Tibial nerve (tissue), 4 donors: Measurements from ENCODE around the gene EPHA10. TPM values are rescaled to one million over a fixed set of nuclear protein-coding genes. Genes with fewer than 3 reads are reported as not detected.

Source experiments
- DNase-seq, 2 donors: peaks; one replicate each; pipeline ENCODE4 v3.0.0-alpha.2; 2019; ENCODE audit warnings: low spot score in 2 of 2
- H3K27ac ChIP-seq, 4 donors: fragments of 200-600 bp; sonication (generic) in 3 of 4; one replicate each; pipeline ENCODE4 v1.5.1; 2017 to 2019; ENCODE audit warnings: mild to moderate bottlenecking in 1 of 4
- H3K27me3 ChIP-seq, 2 donors: fragments of 200-600 bp; sonication (generic) in 1 of 2; one replicate each; pipeline versions ENCODE4 v1.5.1 to v1.6.0; 2017 to 2019
- H3K36me3 ChIP-seq, 3 donors: fragments of 200-600 bp; sonication (generic); one replicate each; pipeline ENCODE4 v1.5.1; 2018 to 2019
- H3K4me1 ChIP-seq, 4 donors: fragments of 200-600 bp; sonication (generic) in 3 of 4; one replicate each; pipeline ENCODE4 v1.5.1; 2017 to 2019
- H3K4me3 ChIP-seq, 4 donors: fragments of 200-600 bp; sonication (generic) in 3 of 4; one replicate each; pipeline ENCODE4 v1.5.1; 2017 to 2019; ENCODE audit warnings: mild to moderate bottlenecking in 1 of 4, moderate library complexity in 1 of 4
- H3K9me3 ChIP-seq, 4 donors: fragments of 200-600 bp; sonication (generic) in 3 of 4; one replicate each; pipeline ENCODE4 v1.5.1; 2017 to 2019
- CTCF ChIP-seq, 5 experiments: fragments of 200-600 bp in 3 of 5; fragments of 450-650 bp in 2 of 5; sonication (generic) in 3 of 5; IDR thresholded peaks; one replicate each; pipeline ENCODE4 v1.5.1; 2016 to 2019; ENCODE audit warnings: antibody characterized with exemption in 5 of 5, mild to moderate bottlenecking in 3 of 5, moderate library complexity in 2 of 5
- EP300 ChIP-seq, 2 donors: sonication (generic); formaldehyde crosslinking; IDR thresholded peaks; one replicate each; pipeline ENCODE4 v1.6.1; 2017; ENCODE audit warnings: antibody characterized with exemption in 2 of 2, mild to moderate bottlenecking in 1 of 2
- POLR2A ChIP-seq, 2 donors: fragments of 450-650 bp; IDR thresholded peaks; one replicate each; pipeline ENCODE4 v1.6.1; 2017; ENCODE audit warnings: antibody characterized with exemption in 2 of 2, mild to moderate bottlenecking in 2 of 2, moderate library complexity in 2 of 2
- WGBS, 2 donors: methylation state at CpG; one replicate each; pipeline ENCODE4 v1.1.5; 2018; 5-methylcytosine and 5-hydroxymethylcytosine counted together
- total RNA-seq, 4 donors: library from RNA; depleted of rRNA; stranded (reverse); fragments of >200 nt; gene quantifications; one replicate each; pipeline ENCODE4 v1.1.0, GENCODE V29; 2016

The EPHA10 gene
- total RNA-seq, 4 donors from 2014 or later: under 0.01 to 0.30 (median 0.21) TPM; not detected in 1

DNA sequence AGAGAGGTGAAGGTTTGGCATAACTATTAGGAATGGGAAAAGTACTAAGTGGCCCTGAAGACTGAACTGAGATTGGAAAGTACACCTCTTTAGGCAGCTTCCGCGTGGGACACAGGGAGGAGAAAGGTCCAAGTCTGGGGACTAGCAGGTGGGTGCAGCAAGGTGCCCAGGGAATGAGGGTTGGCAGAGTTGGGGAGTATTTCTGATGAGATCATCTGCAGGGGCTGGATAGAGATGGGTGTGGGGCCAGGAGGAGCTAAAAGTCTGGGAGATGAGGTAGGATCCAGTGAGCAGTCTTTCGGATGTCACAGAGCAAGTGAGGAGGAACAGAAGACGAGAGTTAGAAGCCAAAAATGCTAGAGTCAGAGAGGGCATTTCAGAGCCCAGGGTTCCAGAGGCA lies 36.5 kb downstream of the EPHA10 start:
- Histone ChIP-seq H3K27ac (no peak overlapping the region), H3K9me3 (no peaks in the 10 kb centered on the region), H3K27me3 (peaks cover 0 to 12% of the 10 kb centered on the region in 2 donors), H3K4me3 (no peak overlapping the region), H3K4me1 (peaks cover 0 to 3% (median 0%) of the 10 kb centered on the region in 4 donors), H3K36me3 (no peaks in the 10 kb centered on the region)
- 62 to 86% methylated on average over 4 of the region's 4 CpGs for WGBS, 2 donors
- no peak for TF ChIP-seq EP300 (IDR thresholded peaks at IDR 0.05)
- TF ChIP-seq CTCF (IDR thresholded peaks at IDR 0.05): no peak
- TF ChIP-seq POLR2A (IDR thresholded peaks at IDR 0.05): no peak
- DNase-seq: no peak

GRCh38 chr1:37726751-37727585 lies 38.0 kb downstream of the EPHA10 start:
- Histone ChIP-seq H3K27ac (no peak overlapping the region), H3K27me3 (peaks cover 0 to 7% of the 10 kb centered on the region in 2 donors), H3K9me3 (no peaks in the 10 kb centered on the region), H3K36me3 (no peaks in the 10 kb centered on the region), H3K4me1 (peaks cover 0 to 17% (median 3%) of the 10 kb centered on the region in 4 donors), H3K4me3 (no peak overlapping the region)
- DNase-seq: no peak
- TF ChIP-seq EP300 (IDR thresholded peaks at IDR 0.05) (no peak), POLR2A (IDR thresholded peaks at IDR 0.05) (no peak), CTCF (IDR thresholded peaks at IDR 0.05) (no peak)
- WGBS, 2 donors: 31 to 43% methylated on average over 12 to 15 of the region's 15 CpGs

DNA sequence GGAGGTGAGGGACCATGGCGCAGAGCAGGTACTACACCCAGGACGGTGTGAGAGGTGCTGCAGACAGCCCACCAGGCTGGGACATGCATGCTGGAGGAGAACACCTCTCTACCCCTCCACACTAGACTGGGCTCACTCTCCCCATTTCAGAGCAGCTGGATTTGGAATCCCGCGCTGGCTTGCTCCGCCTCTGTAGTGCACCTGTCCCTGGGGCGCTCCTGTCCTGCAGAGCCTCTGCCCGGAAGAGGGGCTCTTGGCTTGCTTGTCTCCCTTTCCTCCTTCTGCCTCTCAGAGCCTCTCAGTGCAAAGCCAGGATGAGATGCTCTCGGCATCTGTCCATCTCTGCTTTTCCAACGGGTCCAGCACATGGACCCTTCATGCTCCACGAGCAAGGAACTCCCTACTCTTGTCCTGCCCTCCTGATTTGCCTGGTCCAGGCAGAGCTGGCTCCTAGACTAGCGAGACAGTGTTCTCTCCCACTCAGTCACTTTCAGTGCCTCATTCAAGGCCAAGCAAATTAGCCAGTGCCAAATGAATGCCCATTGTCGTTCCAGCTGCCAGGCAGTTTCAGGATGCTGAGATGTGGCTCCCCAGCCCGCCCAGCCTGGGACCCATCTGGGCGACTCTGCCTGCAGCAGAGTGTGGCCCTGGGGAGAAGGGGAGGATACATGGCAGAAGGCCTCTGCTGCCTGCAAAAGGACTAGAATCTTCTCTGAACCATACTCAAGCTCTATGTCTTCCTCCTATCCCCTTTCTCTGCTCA lies 38.9 kb downstream of the EPHA10 start:
- Histone ChIP-seq H3K9me3 (no peaks in the 10 kb centered on the region), H3K27me3 (peaks cover 0 to 7% of the 10 kb centered on the region in 2 donors), H3K27ac (no peak overlapping the region), H3K36me3 (no peaks in the 10 kb centered on the region), H3K4me3 (no peak overlapping the region), H3K4me1 (peaks cover 0 to 25% (median 6%) of the 10 kb centered on the region in 4 donors)
- WGBS, 2 donors: 61 to 62% methylated on average over 14 of the region's 14 CpGs
- no peak for TF ChIP-seq POLR2A (IDR thresholded peaks at IDR 0.05)
- no peak for TF ChIP-seq EP300 (IDR thresholded peaks at IDR 0.05)
- TF ChIP-seq CTCF (IDR thresholded peaks at IDR 0.05): no peak
- DNase-seq: no peak

- DNase-seq: no peak
- WGBS, 2 donors: 87 to 93% methylated on average over 6 of the region's 6 CpGs
These were observed 40.3 kb downstream of the EPHA10 start for GRCh38 chr1:37724575-37724974.

More at GRCh38 chr1:37724575-37724974, 40.3 kb downstream of the EPHA10 start:
- Histone ChIP-seq H3K36me3 (no peaks in the 10 kb centered on the region), H3K4me3 (no peak overlapping the region), H3K4me1 (peaks cover 0 to 25% (median 6%) of the 10 kb centered on the region in 4 donors), H3K27me3 (peaks cover 0 to 7% of the 10 kb centered on the region in 2 donors), H3K9me3 (no peaks in the 10 kb centered on the region), H3K27ac (no peak overlapping the region)
- TF ChIP-seq EP300 (IDR thresholded peaks at IDR 0.05): no peak
- no peak for TF ChIP-seq POLR2A (IDR thresholded peaks at IDR 0.05)
- TF ChIP-seq CTCF (IDR thresholded peaks at IDR 0.05): no peak
